H1 (cell line): ENCODE results near the gene SHISA6. TPM values are rescaled to one million over a fixed set of nuclear protein-coding genes. Genes with fewer than 3 reads are reported as not detected.

Source experiments
- ATF3 ChIP-seq: IDR thresholded peaks from 2 replicates; pipeline ENCODE4 v1.6.1; 2011; ENCODE audit warnings: low read depth, mild to moderate bottlenecking, low read length; ENCODE audit not compliant: insufficient read depth
- CHD7 ChIP-seq: fragments of 300-600 bp; sonication (generic); IDR thresholded peaks from 2 replicates; pipeline ENCODE4 v1.7.1; 2012; ENCODE audit warnings: low read length, moderate library complexity, mild to moderate bottlenecking, inconsistent platforms; ENCODE audit not compliant: insufficient replicate concordance
- CREB1 ChIP-seq: IDR thresholded peaks from 2 replicates; pipeline ENCODE4 v1.6.1; 2012; ENCODE audit warnings: inconsistent platforms
- GTF2F1 ChIP-seq: IDR thresholded peaks from 2 replicates; pipeline ENCODE4 v1.6.1; 2012; ENCODE audit warnings: low read depth, low read length, improper control_type of control experiment, borderline replicate concordance
- POLR2AphosphoS5 ChIP-seq: IDR thresholded peaks from 2 replicates; pipeline ENCODE4 v1.6.1; 2011; ENCODE audit warnings: low read depth, low read length
- SP1 ChIP-seq: IDR thresholded peaks from 2 replicates; pipeline ENCODE4 v1.6.1; 2011; ENCODE audit warnings: low read depth, low read length
- USF2 ChIP-seq: IDR thresholded peaks from 2 replicates; pipeline ENCODE4 v1.6.1; 2011; ENCODE audit warnings: low read length, improper control_type of control experiment
- polyA plus RNA-seq, 7 experiments: library from polyadenylated mRNA; depleted of rRNA in 3 of 7; stranded (reverse) in 5 of 7; unstranded in 2 of 7; fragments of >200 nt in 5 of 7; fragments of 200-250 nt in 2 of 7; gene quantifications; 1 replicate in 5 of 7; 2 replicates in 1 of 7; 4 replicates in 1 of 7; pipeline versions ENCODE4 v1.2.1 to v1.2.3, GENCODE V29; 2011 to 2013; ENCODE audit warnings: missing spikeins in 2 of 7, mixed read lengths in 2 of 7
- total RNA-seq: library from RNA; stranded (reverse); fragmentation: NEBNext Ultra II Directional; extraction: Animal tissue kit (Norgen Biotek cat#: 25700); gene quantifications from 2 replicates; pipeline ENCODE4 v1.2.1, GENCODE V29; 2021

Gene SHISA6
- total and polyA plus RNA-seq, 2 of the 8 experiments (the other 6 are each of a cell fraction or from before 2014, with no cell fraction given): 2.9 to 4.8 TPM

- no peak for TF ChIP-seq CHD7
- TF ChIP-seq GTF2F1: no peak
- no peak for TF ChIP-seq SP1
- TF ChIP-seq POLR2AphosphoS5: peak; percentile 51; the same call in 1 of the 2 replicates
- TF ChIP-seq CREB1: no peak
- TF ChIP-seq USF2: no peak
- no peak for TF ChIP-seq ATF3
These were observed 245.3 kb downstream of the SHISA6 start (continued) for GRCh38 chr17:11486101-11486867.
